GM12801 (cell line): ENCODE results near the gene JARID2.

Experiments used
- TF ChIP-seq, protein P1 (sequence below): IDR thresholded peaks from one replicate; pipeline ENCODE4 v1.5.1; 2011; ENCODE audit warnings: control low read depth; ENCODE audit not compliant: insufficient read length; ENCODE audit errors: extremely low read depth

The JARID2 gene

DNA sequence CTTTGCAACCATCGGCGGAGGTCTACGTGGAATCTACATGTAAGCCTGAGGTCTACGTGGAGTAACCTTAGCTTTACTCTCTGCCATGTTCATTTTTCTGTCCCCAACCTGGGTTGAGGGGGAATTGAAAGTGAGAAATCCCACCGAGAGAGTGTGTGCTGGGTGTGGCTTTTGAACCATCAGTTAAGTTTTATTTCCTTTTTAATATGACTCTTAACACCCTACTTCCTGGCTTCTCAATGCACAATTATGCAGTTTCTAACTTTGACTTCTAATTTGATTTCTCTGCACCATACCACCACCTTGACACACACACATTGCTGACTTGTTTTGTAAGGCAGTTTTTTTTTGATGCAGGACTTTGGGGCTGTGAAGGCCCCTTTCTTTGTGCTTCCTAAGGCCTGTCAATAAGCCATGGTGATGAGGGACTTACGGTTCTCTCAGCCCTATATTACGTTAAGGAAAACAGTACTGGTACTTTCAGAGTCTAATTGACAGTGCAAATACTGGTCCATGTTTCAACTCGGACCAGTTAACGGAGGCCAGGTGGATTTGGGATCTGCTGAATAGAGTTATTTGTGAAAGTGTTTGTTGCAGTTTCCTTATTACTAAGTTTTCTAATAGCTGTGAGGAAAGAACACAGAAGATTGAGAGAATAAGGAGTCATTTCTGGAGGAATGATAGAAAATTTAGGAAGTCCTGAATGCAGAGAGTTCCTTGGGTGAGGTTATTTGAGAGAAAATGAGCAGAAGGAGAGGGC lies 206.5 kb downstream of the JARID2 start:
- TF ChIP-seq, protein P1, sequence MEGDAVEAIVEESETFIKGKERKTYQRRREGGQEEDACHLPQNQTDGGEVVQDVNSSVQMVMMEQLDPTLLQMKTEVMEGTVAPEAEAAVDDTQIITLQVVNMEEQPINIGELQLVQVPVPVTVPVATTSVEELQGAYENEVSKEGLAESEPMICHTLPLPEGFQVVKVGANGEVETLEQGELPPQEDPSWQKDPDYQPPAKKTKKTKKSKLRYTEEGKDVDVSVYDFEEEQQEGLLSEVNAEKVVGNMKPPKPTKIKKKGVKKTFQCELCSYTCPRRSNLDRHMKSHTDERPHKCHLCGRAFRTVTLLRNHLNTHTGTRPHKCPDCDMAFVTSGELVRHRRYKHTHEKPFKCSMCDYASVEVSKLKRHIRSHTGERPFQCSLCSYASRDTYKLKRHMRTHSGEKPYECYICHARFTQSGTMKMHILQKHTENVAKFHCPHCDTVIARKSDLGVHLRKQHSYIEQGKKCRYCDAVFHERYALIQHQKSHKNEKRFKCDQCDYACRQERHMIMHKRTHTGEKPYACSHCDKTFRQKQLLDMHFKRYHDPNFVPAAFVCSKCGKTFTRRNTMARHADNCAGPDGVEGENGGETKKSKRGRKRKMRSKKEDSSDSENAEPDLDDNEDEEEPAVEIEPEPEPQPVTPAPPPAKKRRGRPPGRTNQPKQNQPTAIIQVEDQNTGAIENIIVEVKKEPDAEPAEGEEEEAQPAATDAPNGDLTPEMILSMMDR: no peak

DNA sequence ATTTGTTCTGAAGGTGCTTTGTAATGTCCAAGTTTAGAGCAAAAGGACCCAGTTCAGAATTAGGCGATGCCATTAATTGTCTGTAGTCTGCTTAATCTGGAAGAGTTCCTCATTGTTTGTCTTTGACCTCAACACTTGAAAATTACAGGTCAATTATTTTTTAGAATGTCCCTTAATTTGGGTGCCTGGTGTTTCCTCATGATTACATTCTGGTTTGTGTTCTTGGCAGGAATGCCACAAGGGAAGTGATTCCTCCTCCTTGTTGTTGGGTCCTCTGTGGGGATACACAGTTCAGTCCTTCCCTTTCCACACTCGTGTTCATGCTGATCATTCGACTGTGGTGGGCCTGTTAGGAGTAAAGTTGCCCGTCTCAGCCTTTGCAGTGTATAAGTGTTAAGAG lies 207.3 kb downstream of the JARID2 start:
- TF ChIP-seq, protein P1: no peak

DNA sequence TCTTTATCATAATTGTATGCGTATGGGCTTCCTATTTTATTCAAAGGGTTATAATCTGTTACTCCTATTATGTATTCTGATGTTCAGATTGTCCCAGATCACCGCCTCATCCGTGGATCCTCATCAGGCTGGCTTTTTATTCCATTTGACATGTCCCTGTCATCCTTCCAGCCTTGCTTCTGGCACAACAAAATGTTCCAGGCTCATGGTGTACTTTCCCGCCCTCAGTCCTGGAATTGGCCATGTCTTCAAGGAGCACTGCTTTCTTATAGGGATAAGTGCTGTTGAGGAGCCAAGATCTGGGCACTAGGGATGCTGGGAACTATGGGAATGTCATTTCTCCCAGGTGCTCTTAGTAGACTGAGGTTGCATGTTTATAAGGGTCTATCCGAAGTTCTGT lies 207.8 kb downstream of the JARID2 start:
- TF ChIP-seq, protein P1: no peak

DNA sequence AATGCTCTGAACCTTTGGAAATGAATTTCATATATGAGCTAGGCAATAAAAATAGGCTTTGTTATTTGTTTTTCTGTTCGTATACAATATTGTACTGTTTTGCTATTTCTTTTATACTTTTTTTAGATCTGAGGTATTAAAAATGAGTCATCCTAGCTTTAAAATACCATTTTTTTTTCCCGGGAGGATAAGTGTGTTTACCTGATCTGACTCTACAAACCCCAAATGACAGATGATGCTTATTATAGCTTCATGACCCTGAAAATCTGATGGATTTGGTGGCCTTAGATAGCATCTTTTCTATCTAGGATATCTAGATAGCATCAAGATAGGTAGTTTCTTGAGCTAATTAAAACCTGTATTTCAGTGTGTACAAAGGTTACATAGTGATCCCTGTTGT lies 210.6 kb downstream of the JARID2 start:
- TF ChIP-seq, protein P1: no peak

DNA sequence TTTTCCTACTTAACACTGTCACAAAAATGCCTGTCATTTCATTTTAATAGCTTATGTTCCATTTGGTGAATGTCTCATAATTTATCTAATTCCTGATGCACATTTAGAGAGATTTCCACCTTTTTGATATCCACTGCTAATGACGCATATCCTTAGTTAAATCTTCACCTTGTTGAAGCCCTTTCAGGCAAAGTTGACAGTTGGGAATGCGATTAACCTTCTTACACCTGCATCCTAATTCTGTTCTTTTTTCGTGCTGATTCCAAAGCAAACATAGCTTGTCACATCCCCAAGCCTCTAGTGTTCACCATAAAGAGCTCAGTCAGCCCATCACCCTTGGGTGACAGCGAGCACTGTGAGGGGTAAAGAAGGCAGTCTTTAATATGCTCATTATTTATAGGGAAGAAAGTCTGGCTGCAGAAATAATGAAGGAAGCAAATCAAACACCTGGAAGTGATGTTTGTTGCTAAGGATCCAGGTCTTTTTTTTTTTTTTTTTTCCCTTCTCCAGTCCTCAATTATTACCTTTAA lies 211.3 kb downstream of the JARID2 start:
- TF ChIP-seq, protein P1: no peak

DNA sequence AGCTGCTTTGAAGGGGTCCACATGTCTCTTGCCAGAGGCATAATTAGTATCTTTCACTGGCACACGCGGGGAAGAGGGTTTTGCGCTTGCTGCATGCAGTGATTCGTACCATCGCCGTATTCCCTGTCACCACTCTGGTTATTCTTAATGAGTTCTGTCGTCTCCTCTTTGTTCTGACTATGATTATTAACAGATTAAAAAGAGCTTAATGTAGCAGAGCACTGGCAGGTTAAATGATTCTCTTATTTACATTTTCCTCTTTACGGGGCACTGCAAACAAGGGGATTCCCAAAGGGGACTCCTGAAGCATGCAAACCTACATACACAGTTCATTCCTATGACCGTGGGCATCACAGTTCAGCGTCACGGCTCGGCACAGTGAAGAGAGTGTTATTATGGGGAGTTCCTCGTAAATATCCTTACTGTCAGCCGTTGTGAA lies 212.2 kb downstream of the JARID2 start:
- TF ChIP-seq, protein P1: no peak

DNA sequence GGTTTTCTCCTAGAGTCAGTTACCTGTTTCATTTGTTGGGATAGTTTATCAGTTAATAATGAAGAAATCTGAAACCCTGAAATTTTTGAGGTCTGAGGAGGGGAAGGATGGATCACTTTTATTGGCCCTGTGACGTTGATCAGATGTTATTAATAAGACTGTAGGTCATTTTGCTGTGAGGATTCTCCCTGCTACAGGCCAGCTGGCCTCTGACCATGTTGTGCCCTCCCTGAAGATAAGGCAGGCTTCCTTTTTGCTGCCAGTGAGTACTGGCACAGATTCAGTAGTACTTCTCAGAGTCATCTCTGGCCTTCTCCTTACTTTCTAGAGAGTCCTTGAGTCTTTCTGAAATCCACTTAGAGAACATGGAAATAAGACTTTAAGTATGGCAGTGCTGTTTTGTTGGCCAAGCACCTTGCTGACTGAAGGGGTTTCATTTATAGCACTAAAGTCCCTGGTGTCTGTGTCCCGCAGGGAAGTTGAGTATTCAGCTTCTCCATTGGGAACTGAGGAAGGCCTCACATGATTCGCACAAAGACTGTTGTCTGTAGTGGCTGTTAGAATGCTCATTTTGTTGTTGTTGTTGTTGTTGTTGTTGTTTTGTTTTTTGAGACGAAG lies 214.3 kb downstream of the JARID2 start:
- TF ChIP-seq, protein P1: no peak
